Immature natural killer cell (primary cell): ENCODE results near the gene ADD1. TPM values are rescaled to one million over a fixed set of nuclear protein-coding genes. Genes with fewer than 3 reads are reported as not detected.

Experiments
- DNase-seq, 3 donors: peaks; one replicate each; pipeline ENCODE4 v3.0.0; 2022; ENCODE audit warnings: mixed read lengths in 1 of 3
- H3K27ac Mint-ChIP-seq, 6 donors: one replicate each; pipeline ENCODE4 v1.8.0; 2020; ENCODE audit warnings: mixed read lengths in 6 of 6, mild to moderate bottlenecking in 5 of 6, inconsistent platforms in 4 of 6, moderate library complexity in 3 of 6
- H3K27me3 Mint-ChIP-seq, 3 donors: one replicate each; pipeline ENCODE4 v1.8.0; 2020 to 2021; ENCODE audit warnings: low read depth in 3 of 3, mild to moderate bottlenecking in 3 of 3, mixed read lengths in 3 of 3, moderate library complexity in 3 of 3, inconsistent platforms in 1 of 3
- H3K36me3 Mint-ChIP-seq, 3 donors: one replicate each; pipeline ENCODE4 v1.8.0; 2020; ENCODE audit warnings: mixed read lengths in 3 of 3, inconsistent platforms in 2 of 3, mild to moderate bottlenecking in 2 of 3
- H3K4me1 Mint-ChIP-seq, 2 donors: one replicate each; pipeline ENCODE4 v1.8.0; 2020; ENCODE audit warnings: inconsistent platforms in 2 of 2, mild to moderate bottlenecking in 2 of 2, mixed read lengths in 2 of 2, moderate library complexity in 1 of 2
- H3K4me3 Mint-ChIP-seq, 5 donors: one replicate each; pipeline ENCODE4 v1.8.0; 2020; ENCODE audit warnings: mild to moderate bottlenecking in 5 of 5, mixed read lengths in 5 of 5, inconsistent platforms in 3 of 5, moderate library complexity in 3 of 5
- H3K9me3 Mint-ChIP-seq, 6 donors: one replicate each; pipeline ENCODE4 v1.8.0; 2020; ENCODE audit warnings: mild to moderate bottlenecking in 6 of 6, mixed read lengths in 6 of 6, inconsistent platforms in 4 of 6, moderate library complexity in 3 of 6
- polyA plus RNA-seq, 3 donors: library from polyadenylated mRNA; unstranded; fragments of 300-500 nt; fragmentation: Illumina TruSeq; gene quantifications; one replicate each; pipeline ENCODE4 v1.2.3, GENCODE V29; 2021

The ADD1 gene
- polyA plus RNA-seq, 3 donors from 2014 or later, result 207 to 318 (median 314) TPM

- no peaks in the 10 kb centered on the region for H3K9me3 Mint-ChIP-seq
- peak overlapping the region; percentile 87 to 99 (median 88) for H3K4me3 Mint-ChIP-seq
- peaks cover 56 to 63% of the 10 kb centered on the region in 2 donors for H3K4me1 Mint-ChIP-seq
- H3K36me3 Mint-ChIP-seq, result peaks cover 8 to 14% (median 11%) of the 10 kb centered on the region in 3 donors
- peak; percentile 81 to 83 (median 82) for DNase-seq
- peaks cover 5 to 13% (median 5%) of the 10 kb centered on the region in 3 donors for H3K27me3 Mint-ChIP-seq
- peak overlapping the region; percentile 85 to 99 (median 97) for H3K27ac Mint-ChIP-seq
Observed at GRCh38 chr4:2811830-2812611, 31.6 kb upstream of the ADD1 start.

GRCh38 chr4:2812612-2813354 is 30.9 kb upstream of the ADD1 start:
- Mint-ChIP-seq H3K27me3 (peaks cover 5 to 18% (median 5%) of the 10 kb centered on the region in 3 donors), H3K4me3 (peak overlapping the region; percentile 87 to 99 (median 88)), H3K27ac (peak overlapping the region; percentile 85 to 99 (median 97)), H3K36me3 (peaks cover 10 to 14% (median 11%) of the 10 kb centered on the region in 3 donors), H3K9me3 (no peaks in the 10 kb centered on the region), H3K4me1 (peaks cover 57 to 64% of the 10 kb centered on the region in 2 donors)
- no peak for DNase-seq

- Mint-ChIP-seq H3K36me3 (peaks cover 10 to 14% (median 11%) of the 10 kb centered on the region in 3 donors), H3K4me3 (peak overlapping the region; percentile 87 to 99 (median 88)), H3K4me1 (peaks cover 58 to 64% of the 10 kb centered on the region in 2 donors), H3K9me3 (no peaks in the 10 kb centered on the region), H3K27ac (peak overlapping the region; percentile 85 to 99 (median 88)), H3K27me3 (peaks cover 5 to 18% (median 5%) of the 10 kb centered on the region in 3 donors)
- peak; percentile 41 to 62 (median 57) for DNase-seq
Observed at GRCh38 chr4:2813446-2814405, 29.9 kb upstream of the ADD1 start.

GRCh38 chr4:2814627-2815270 is 28.9 kb upstream of the ADD1 start:
- peak overlapping the region; percentile 85 to 99 (median 88) for H3K27ac Mint-ChIP-seq
- no peaks in the 10 kb centered on the region for H3K9me3 Mint-ChIP-seq
- peak overlapping the region; percentile 87 to 99 (median 88) for H3K4me3 Mint-ChIP-seq
- peaks cover 10 to 14% (median 11%) of the 10 kb centered on the region in 3 donors for H3K36me3 Mint-ChIP-seq
- DNase-seq, result peak; percentile 74 to 77 (median 77)
- peaks cover 5 to 16% (median 5%) of the 10 kb centered on the region in 3 donors for H3K27me3 Mint-ChIP-seq
- peaks cover 69 to 74% of the 10 kb centered on the region in 2 donors for H3K4me1 Mint-ChIP-seq

GRCh38 chr4:2816401-2816954 is 27.2 kb upstream of the ADD1 start:
- H3K9me3 Mint-ChIP-seq, result no peaks in the 10 kb centered on the region
- peaks cover 10 to 14% (median 11%) of the 10 kb centered on the region in 3 donors for H3K36me3 Mint-ChIP-seq
- H3K4me1 Mint-ChIP-seq, result peaks cover 77 to 79% of the 10 kb centered on the region in 2 donors
- H3K4me3 Mint-ChIP-seq, result peak overlapping the region; percentile 87 to 99 (median 88)
- H3K27me3 Mint-ChIP-seq, result peaks cover 5 to 16% (median 5%) of the 10 kb centered on the region in 3 donors
- no peak for DNase-seq
- peak overlapping the region; percentile 85 to 99 (median 89) for H3K27ac Mint-ChIP-seq

GRCh38 chr4:2817137-2817536 is 26.5 kb upstream of the ADD1 start:
- H3K9me3 Mint-ChIP-seq, result no peaks in the 10 kb centered on the region
- peaks cover 71 to 74% of the 10 kb centered on the region in 2 donors for H3K4me1 Mint-ChIP-seq

GRCh38 chr4:2817701-2818350 is 25.8 kb upstream of the ADD1 start:
- no peak for DNase-seq
- Mint-ChIP-seq H3K27me3 (peaks cover 0 to 9% (median 4%) of the 10 kb centered on the region in 3 donors), H3K36me3 (peaks cover 10 to 14% (median 11%) of the 10 kb centered on the region in 3 donors), H3K4me3 (peak overlapping the region; percentile 87 to 99 (median 88)), H3K27ac (peak overlapping the region; percentile 85 to 99 (median 89)), H3K9me3 (no peaks in the 10 kb centered on the region), H3K4me1 (peaks cover 71 to 72% of the 10 kb centered on the region in 2 donors)

More at GRCh38 chr4:2817137-2817536, 26.5 kb upstream of the ADD1 start:
- no peak for DNase-seq
- Mint-ChIP-seq H3K4me3 (peak overlapping the region; percentile 87 to 99 (median 88)), H3K27ac (peak overlapping the region; percentile 85 to 99 (median 89)), H3K36me3 (peaks cover 10 to 14% (median 11%) of the 10 kb centered on the region in 3 donors), H3K27me3 (peaks cover under 1 to 11% (median 5%) of the 10 kb centered on the region in 3 donors)

GRCh38 chr4:2818351-2818939 is 25.2 kb upstream of the ADD1 start:
- Mint-ChIP-seq H3K4me1 (peaks cover 65 to 71% of the 10 kb centered on the region in 2 donors), H3K27me3 (peaks cover 0 to 7% (median 2%) of the 10 kb centered on the region in 3 donors), H3K4me3 (peak overlapping the region; percentile 71 to 81 (median 77)), H3K27ac (peak overlapping the region in 4 of 6 donors; percentile 64 to 87 (median 80)), H3K36me3 (peaks cover 10 to 13% (median 11%) of the 10 kb centered on the region in 3 donors), H3K9me3 (no peaks in the 10 kb centered on the region)
- no peak for DNase-seq

- Mint-ChIP-seq H3K4me3 (peak overlapping the region; percentile 71 to 81 (median 77)), H3K27me3 (peaks cover 0 to 7% (median 2%) of the 10 kb centered on the region in 3 donors), H3K4me1 (peaks cover 54 to 66% of the 10 kb centered on the region in 2 donors), H3K9me3 (no peaks in the 10 kb centered on the region), H3K36me3 (peaks cover 8 to 10% (median 10%) of the 10 kb centered on the region in 3 donors), H3K27ac (peak overlapping the region; percentile 79 to 91 (median 86))
- DNase-seq, result no peak
Observed at GRCh38 chr4:2819244-2820215, 24.1 kb upstream of the ADD1 start.

GRCh38 chr4:2820216-2820982 is 23.2 kb upstream of the ADD1 start:
- peaks cover 10 to 13% (median 11%) of the 10 kb centered on the region in 3 donors for H3K36me3 Mint-ChIP-seq
- DNase-seq, result no peak
- peak overlapping the region; percentile 79 to 91 (median 86) for H3K27ac Mint-ChIP-seq
- H3K27me3 Mint-ChIP-seq, result peaks cover 0 to 7% (median 2%) of the 10 kb centered on the region in 3 donors
- peaks cover 0 to 1% (median 0%) of the 10 kb centered on the region in 6 donors for H3K9me3 Mint-ChIP-seq
- peaks cover 48 to 60% of the 10 kb centered on the region in 2 donors for H3K4me1 Mint-ChIP-seq
- peak overlapping the region in 4 of 5 donors; percentile 47 to 78 (median 71) for H3K4me3 Mint-ChIP-seq
